Measurements from ENCODE around the gene CTBP2. TPM values are rescaled to one million over a fixed set of nuclear protein-coding genes. Genes with fewer than 3 reads are reported as not detected.

The CTBP2 gene
- total RNA-seq, 4 donors from 2014 or later, result 69.7 to 125 (median 84.7) TPM

- WGBS, result 94% methylated on average over 11 of the region's 14 CpGs
- Histone ChIP-seq H3K9me3 (no peaks in the 10 kb centered on the region), H3K27ac (replicated peaks in 1 of 4) (no peak overlapping the region), H3K36me3 (peaks cover 9 to 82% (median 48%) of the 10 kb centered on the region in 4 donors), H3K4me1 (peaks cover 55 to 88% (median 60%) of the 10 kb centered on the region in 4 donors), H3K27me3 (no peaks in the 10 kb centered on the region), H3K4me3 (no peak overlapping the region)
- intact Hi-C loops (cut with DNase I), result no loop called here
- TF ChIP-seq POLR2A (IDR thresholded peaks at IDR 0.05; ENCODE audit: low read depth) (no peak), POLR2AphosphoS5 (IDR thresholded peaks at IDR 0.05) (no peak), EP300 (IDR thresholded peaks at IDR 0.05) (no peak), CTCF (IDR thresholded peaks at IDR 0.05) (no peak)
- no peak for DNase-seq (ENCODE audit: extremely low spot score)
These were observed 156.4 kb downstream of the CTBP2 start for GRCh38 chr10:125003901-125004467.

- Histone ChIP-seq H3K4me1 (peaks cover 62 to 90% (median 63%) of the 10 kb centered on the region in 4 donors), H3K36me3 (peaks cover 9 to 87% (median 52%) of the 10 kb centered on the region in 4 donors)
These were observed 157.0 kb downstream of the CTBP2 start for GRCh38 chr10:125003146-125003900.

GRCh38 chr10:125002423-125003145, 157.8 kb downstream of the CTBP2 start:
- 88% methylated on average over 18 of the region's 28 CpGs for WGBS
- peak overlapping the region in 1 of 4 donors; percentile 71 for H3K27ac ChIP-seq (replicated peaks in 1 of 4)
- H3K36me3 ChIP-seq, result peaks cover 12 to 91% (median 60%) of the 10 kb centered on the region in 4 donors
- intact Hi-C loops (cut with DNase I), result no loop called here
- no peaks in the 10 kb centered on the region for H3K9me3 ChIP-seq
- no peak for TF ChIP-seq POLR2A (IDR thresholded peaks at IDR 0.05; ENCODE audit: low read depth)
- TF ChIP-seq POLR2AphosphoS5 (IDR thresholded peaks at IDR 0.05), result no peak
- no peak for TF ChIP-seq CTCF (IDR thresholded peaks at IDR 0.05)
- no peak for TF ChIP-seq EP300 (IDR thresholded peaks at IDR 0.05)
- H3K27me3 ChIP-seq, result no peaks in the 10 kb centered on the region
- no peak for DNase-seq (ENCODE audit: extremely low spot score)
- peaks cover 55 to 89% (median 60%) of the 10 kb centered on the region in 4 donors for H3K4me1 ChIP-seq
- no peak overlapping the region for H3K4me3 ChIP-seq

More at GRCh38 chr10:125003146-125003900, 157.0 kb downstream of the CTBP2 start:
- DNase-seq (ENCODE audit: extremely low spot score), result no peak
- TF ChIP-seq EP300 (IDR thresholded peaks at IDR 0.05) (no peak), CTCF (IDR thresholded peaks at IDR 0.05) (no peak), POLR2A (IDR thresholded peaks at IDR 0.05; ENCODE audit: low read depth) (no peak), POLR2AphosphoS5 (IDR thresholded peaks at IDR 0.05) (no peak)
- Histone ChIP-seq H3K27ac (replicated peaks in 1 of 4) (no peak overlapping the region), H3K27me3 (no peaks in the 10 kb centered on the region), H3K9me3 (no peaks in the 10 kb centered on the region), H3K4me3 (no peak overlapping the region)
- 98% methylated on average over 14 of the region's 34 CpGs for WGBS
- intact Hi-C loops (cut with DNase I), result no loop called here

- H3K36me3 ChIP-seq, result peaks cover 17 to 95% (median 63%) of the 10 kb centered on the region in 4 donors
- DNase-seq (ENCODE audit: extremely low spot score), result no peak
- no peaks in the 10 kb centered on the region for H3K9me3 ChIP-seq
- H3K4me1 ChIP-seq, result peaks cover 49 to 84% (median 55%) of the 10 kb centered on the region in 4 donors
- H3K27me3 ChIP-seq, result no peaks in the 10 kb centered on the region
- intact Hi-C loops (cut with DNase I), result no loop called here
- peak overlapping the region in 3 of 4 donors; percentile 69 to 74 (median 71) for H3K27ac ChIP-seq (replicated peaks in 1 of 4)
- TF ChIP-seq POLR2A (IDR thresholded peaks at IDR 0.05; ENCODE audit: low read depth) (no peak), EP300 (IDR thresholded peaks at IDR 0.05) (no peak), POLR2AphosphoS5 (IDR thresholded peaks at IDR 0.05) (no peak), CTCF (IDR thresholded peaks at IDR 0.05) (no peak)
- WGBS, result 84% methylated on average over 8 of the region's 12 CpGs
- H3K4me3 ChIP-seq, result no peak overlapping the region
These were observed 158.3 kb downstream of the CTBP2 start for GRCh38 chr10:125002047-125002422.
